ENCODE results near the gene RPL26. TPM values are rescaled to one million over a fixed set of nuclear protein-coding genes. Genes with fewer than 3 reads are reported as not detected.
A peak's percentile ranks its signal among the peaks of the same experiment; 100 is the strongest.

Gene RPL26
- total and polyA plus RNA-seq, 7 donors, result 994 to 4,614 (median 1,548) TPM

DNA sequence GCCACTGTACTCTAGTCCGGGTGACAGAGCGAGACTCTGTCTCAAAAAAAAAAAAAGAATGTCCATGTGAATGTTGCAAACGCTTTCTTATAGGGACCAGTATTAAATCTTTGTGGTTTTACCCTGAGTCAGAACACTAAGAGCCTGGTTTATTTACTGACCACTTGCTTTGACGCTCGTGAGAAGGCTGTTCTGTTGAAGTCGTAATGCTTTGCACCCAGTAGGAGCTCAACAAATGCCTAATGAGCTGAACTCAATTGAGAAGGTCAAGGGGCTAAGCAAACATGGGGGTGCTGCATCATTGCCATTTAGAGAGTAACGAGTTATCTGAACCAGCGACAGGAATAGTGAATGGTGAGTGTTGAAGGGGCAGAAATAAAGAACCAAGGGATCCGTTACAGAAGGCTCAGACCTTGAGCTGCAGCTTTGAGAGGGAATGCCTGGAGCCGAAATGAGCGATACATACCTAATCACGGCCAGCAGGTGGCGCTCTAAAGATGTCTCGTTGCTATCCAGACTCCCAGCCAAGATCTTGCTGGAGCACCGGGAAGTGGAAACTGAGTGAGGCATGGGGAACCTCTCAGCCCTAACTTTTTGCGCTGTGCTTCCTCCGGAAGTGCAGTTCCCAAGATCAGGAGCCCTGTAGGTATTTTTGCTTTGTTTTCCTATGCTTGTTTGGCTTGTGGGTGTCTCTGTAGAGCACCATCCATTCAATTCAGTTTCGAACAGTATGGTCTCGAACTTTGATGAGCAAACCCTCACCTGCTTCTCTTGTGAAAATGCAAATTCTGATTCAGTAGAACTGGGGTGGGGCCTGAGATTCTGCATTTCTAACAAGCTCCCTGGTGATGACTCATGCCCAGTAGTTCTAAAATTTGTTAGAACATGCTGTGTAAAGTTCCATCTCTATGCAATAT lies 27.2 kb upstream of the RPL26 start:
- no peak overlapping the region for H3K4me3 ChIP-seq
- peak; percentile 90 for TF ChIP-seq CTCF (IDR thresholded peaks at IDR 0.05)
- H3K9me3 ChIP-seq, result no peaks in the 10 kb centered on the region
- no peaks in the 10 kb centered on the region for H3K36me3 ChIP-seq (ENCODE audit: insufficient read depth in 1 of 2, low read depth in 1 of 2)
- DNase-seq (peak; percentile 83 to 92), ATAC-seq (peak; percentile 87 to 93 (median 91))
- H3K4me1 ChIP-seq, result no peaks in the 10 kb centered on the region
- intact Hi-C loops (cut with DNase I), result loop anchor here (1.0 to 2.0 kb wide), 2 partner anchors 335 to 336 kb away; partner anchors contain the start of gene CCDC42 (in 1 of the 2)
- no peak overlapping the region for H3K27ac ChIP-seq
- 16 to 25% (median 21%) methylated on average over 17 to 19 of the region's 19 CpGs for WGBS, 3 donors
- H3K27me3 ChIP-seq (ENCODE audit: insufficient read depth in 3 of 3, low read length in 2 of 3), result no peaks in the 10 kb centered on the region

DNA sequence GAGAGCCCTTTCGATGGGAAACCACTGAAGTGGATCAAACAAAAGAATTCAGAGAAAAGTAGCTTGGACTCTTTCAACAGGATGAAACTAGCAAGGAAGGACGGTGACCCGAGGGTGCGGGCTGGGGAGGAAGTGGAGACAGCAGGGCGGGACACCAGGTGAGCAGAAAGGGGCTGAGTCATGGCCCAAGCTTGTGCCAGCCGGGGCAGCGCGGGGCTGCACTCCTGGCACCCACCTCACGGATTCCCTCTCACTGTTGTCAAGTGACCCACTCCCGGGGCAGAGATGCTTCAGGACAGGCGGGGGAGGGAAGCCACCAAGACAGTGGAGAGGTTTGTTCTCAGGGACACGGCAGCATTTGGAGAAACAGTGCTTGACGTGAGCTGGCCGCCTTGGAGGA lies 25.4 kb upstream of the RPL26 start:
- Histone ChIP-seq H3K36me3 (ENCODE audit: insufficient read depth in 1 of 2, low read depth in 1 of 2) (no peaks in the 10 kb centered on the region), H3K9me3 (no peaks in the 10 kb centered on the region), H3K4me3 (no peak overlapping the region), H3K27ac (no peak overlapping the region), H3K27me3 (ENCODE audit: insufficient read depth in 3 of 3, low read length in 2 of 3) (no peaks in the 10 kb centered on the region), H3K4me1 (no peaks in the 10 kb centered on the region)
- WGBS, 3 donors, result 52 to 66% (median 58%) methylated on average over 14 of the region's 14 CpGs
- DNase-seq (no peak), ATAC-seq (no peak)
- intact Hi-C loops (cut with DNase I), result no loop called here
- no peak for TF ChIP-seq CTCF (IDR thresholded peaks at IDR 0.05)

DNA sequence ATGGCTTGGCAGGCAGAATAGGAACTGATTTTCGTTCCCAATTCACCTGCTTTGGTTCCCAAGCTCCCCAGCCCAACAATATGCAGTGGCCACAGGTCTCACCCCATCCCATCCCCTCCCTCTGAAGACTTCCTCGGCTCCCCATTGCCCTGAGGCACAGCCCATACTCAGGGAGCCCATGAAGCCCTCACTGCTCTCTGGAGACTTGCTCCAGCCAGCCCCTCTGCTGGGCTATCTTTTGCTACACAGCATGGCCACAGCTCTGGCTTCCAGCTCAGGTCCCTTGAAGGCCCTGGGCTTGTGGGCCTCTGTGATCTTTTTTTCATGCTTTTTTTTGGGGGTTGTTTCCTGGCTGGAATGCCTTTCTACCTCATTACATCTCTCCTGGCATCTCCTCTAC lies 23.2 kb upstream of the RPL26 start:
- Histone ChIP-seq H3K4me1 (no peaks in the 10 kb centered on the region), H3K9me3 (no peaks in the 10 kb centered on the region), H3K36me3 (ENCODE audit: insufficient read depth in 1 of 2, low read depth in 1 of 2) (no peaks in the 10 kb centered on the region), H3K27me3 (ENCODE audit: insufficient read depth in 3 of 3, low read length in 2 of 3) (peaks cover 0 to 3% (median 0%) of the 10 kb centered on the region in 3 donors), H3K4me3 (no peak overlapping the region), H3K27ac (no peak overlapping the region)
- intact Hi-C loops (cut with DNase I), result no loop called here
- WGBS, 3 donors, result 60 to 81% (median 61%) methylated on average over 2 of the region's 2 CpGs
- no peak for TF ChIP-seq CTCF (IDR thresholded peaks at IDR 0.05)
- ATAC-seq, result no peak
- DNase-seq, result no peak

DNA sequence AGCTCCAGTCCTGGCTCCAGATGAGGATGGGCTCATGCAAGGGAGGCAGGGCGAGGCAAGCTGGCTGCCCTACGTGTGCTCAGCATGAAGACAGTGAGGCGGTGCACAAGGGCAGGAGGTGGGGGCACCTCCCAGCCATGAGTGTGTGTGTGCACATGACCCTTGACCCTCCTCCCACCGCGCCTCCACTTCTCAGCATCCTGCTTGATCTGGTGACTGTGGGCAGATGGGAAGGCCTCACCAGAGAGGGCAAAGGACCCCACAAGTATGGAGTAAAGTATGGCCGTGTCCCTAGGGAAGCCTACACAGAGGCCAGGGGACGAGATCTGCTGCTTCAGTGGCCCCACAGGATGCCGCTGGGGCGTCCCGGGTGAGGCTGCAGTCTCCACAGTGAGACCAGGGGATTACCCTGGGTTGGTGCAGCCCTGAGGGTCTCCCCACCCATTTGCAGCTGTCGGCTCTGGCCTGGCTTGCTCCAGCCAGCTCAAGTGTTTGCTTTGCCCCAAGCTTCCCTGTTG lies 22.6 kb upstream of the RPL26 start:
- 65 to 78% (median 70%) methylated on average over 11 of the region's 11 CpGs for WGBS, 3 donors
- intact Hi-C loops (cut with DNase I), result no loop called here
- no peak for DNase-seq

More for the DNA sequence above, 22.6 kb upstream of the RPL26 start:
- Histone ChIP-seq H3K27me3 (ENCODE audit: insufficient read depth in 3 of 3, low read length in 2 of 3) (peaks cover 0 to 7% (median 0%) of the 10 kb centered on the region in 3 donors), H3K36me3 (ENCODE audit: insufficient read depth in 1 of 2, low read depth in 1 of 2) (no peaks in the 10 kb centered on the region), H3K9me3 (no peaks in the 10 kb centered on the region), H3K27ac (no peak overlapping the region), H3K4me1 (no peaks in the 10 kb centered on the region), H3K4me3 (no peak overlapping the region)
- no peak for ATAC-seq
- TF ChIP-seq CTCF (IDR thresholded peaks at IDR 0.05), result no peak

Data from psoas muscle (tissue), 8 donors.